ENCODE data around the gene TRIP11.

The TRIP11 gene

DNA sequence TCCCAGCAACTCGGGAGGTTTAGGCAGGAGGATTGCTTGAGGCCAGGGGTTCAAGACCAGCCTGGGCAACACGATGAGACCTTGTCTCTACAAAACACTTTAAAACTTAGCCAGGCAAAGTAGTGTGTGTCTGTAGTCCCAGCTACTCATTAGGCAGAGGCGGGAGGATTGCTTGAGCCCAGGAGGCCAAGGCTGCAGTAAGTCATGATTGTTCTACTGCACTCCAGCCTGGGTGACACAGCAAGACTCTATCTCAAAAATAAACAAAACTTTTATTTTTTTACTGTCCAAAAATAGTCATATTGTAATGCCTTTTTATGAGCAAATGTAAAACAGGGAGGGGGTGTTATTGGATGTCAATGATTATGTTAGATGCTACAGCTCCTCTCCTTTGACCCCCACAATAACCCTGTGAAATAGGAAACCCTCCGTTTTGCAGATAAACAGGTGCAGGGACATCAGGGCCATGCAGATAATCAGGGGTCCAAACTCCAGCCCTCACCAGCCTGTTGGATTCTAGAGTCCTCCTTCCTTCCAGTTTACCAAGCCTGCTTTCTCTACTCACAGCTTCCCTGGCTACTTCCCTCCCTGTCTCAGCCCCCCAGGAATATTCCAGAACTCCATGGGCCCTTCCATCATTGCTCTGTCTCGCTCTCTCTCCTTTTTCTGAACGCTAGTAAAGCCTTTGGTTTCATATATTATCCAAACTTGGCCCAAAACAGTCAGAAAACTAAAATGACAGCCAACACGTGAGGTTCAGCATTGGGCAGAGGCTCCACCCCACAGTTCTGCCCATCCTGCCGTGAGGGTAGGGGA lies 86.5 kb downstream of the TRIP11 start:
- DNase-seq = no peak

DNA sequence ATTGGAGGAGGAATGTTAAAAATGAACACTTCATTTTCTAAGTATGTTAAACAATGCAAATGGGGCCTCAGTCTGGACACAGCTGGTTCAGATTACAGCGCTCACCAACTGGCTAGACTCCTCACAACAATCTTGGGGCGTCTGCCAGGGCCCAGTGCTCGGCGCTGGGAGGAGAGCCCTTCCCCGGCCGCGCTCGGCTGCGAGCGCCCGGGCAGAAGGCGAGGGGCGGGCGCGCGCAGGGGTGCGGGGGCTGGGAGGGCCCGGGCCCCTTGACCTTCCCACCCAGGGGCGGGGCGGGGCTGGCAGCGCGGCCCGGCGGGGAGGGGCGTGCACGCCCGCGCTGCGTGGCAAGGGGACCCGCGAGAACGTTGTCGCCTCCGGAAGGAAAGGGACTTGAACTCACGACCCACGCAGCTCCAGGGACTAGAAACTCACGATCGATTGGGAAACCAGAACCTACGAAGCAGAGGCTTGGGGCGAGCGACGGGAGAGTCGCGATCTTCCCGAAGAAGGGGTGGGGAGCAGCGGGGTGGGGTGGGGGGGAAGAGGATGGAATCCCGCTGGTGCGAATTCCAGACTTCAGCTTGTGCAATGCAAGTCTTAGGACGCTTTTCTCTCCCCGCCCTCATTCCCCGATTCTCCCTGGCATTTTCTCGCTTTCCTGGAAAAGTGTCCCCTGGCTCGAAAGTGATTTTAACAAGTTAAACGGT lies 92.2 kb downstream of the TRIP11 start, which contains the start of gene FBLN5:
TSS of gene FBLN5 (minus strand) at position 220 of the 710 bp plus-strand sequence. CDS start 465 bp downstream, outside the sequence.
- DNase-seq = peak; percentile 59

DNA sequence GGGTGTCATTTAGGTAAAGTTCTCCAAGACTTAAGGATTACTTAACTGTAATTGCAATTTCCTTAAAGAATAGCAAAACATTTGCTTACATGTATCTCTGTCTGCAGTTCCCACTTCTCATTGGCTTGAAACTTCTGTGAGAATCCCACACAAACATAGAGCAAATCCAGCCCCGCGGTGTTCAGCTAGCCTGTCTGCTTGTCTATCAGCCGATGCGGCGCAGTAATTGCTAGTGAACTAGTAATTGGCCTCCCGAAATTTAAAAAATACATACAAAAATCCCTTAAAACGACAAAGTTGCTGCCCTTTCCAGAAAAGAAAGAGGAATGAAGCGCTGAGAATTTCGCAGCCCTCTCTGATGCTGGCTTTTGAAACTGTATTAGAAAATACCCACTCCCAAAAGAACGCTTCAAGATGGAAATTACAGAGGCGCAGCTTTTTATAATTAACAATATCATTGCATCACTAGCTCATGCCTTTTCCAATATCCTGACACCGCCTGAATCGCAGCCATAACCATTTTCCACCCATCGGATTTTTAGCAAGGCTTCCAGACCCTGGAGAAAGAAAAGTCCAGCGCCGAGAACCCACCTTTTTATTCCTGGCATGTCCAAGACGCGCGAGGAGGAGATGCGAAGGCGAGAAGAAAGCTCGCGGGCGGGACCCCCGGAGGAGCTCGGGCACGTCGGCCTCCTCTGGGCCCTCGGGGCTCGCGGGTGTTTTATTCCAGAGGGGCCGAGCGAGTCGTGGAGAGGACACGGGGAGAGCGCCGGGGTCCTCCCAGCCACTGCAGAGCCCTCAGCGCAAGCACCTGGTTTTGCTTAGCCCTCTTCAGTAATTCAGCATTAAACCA lies 93.0 kb downstream of the TRIP11 start:
- DNase-seq = peak; percentile 12

DNA sequence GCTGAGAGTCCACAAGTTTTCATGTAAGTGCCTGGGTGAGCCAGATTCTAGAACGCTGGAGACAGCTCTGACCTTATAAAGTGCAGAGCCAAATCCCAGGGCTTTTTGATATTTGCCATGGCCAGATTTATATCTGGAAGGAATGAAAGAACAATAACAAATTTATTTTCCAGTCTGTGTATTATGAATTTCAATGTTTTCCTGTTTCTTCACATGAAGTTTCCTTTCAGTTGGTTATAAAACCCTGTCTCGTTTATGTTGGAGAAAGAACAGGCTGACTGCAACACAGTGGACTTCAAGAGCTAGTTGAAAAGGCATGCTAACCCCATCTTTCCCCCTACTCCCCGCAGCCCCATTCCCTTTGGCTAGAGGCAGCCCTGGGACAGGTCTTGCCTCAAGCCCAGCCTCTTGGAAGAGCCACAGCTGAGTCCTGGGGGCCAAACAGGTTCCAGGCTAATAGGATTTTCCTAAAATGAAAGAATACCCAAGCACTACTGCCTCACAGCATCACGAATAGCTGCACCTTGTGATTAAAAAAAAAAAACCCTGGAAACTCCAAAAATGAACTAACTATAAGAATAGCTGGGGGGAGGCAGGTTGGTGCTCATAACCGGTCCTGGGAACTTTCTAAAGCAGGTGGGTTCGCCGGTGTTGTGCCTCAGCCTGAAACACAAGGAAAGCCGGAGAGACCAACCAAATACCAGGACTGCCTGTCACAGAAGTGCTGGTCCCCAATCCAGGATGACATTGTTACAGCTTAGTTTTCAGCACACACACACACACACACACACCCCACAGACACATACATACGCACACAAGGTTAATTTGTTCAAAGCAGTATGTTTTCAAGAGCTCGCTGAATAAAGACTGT lies 93.9 kb downstream of the TRIP11 start:
- no peak for DNase-seq

DNA sequence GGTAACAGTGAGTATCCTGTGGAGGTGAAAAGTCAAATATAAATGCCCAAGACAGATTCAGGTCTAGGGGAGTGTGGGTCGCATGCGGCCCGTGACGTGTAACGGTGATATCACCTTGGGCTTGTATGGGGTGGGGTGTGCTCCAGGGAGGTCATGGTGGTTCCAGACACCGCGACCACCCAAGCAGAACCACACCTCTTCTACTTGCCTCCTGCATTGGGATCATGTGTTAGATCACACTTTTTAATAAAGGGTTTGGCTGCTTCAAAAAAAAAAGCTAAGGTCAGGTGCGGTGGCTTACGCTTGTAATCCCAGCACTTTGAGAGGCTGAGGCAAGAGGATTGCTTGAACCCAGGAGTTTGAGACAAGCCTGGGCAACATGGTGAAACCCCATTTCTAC lies 96.9 kb downstream of the TRIP11 start:
- DNase-seq = no peak

DNA sequence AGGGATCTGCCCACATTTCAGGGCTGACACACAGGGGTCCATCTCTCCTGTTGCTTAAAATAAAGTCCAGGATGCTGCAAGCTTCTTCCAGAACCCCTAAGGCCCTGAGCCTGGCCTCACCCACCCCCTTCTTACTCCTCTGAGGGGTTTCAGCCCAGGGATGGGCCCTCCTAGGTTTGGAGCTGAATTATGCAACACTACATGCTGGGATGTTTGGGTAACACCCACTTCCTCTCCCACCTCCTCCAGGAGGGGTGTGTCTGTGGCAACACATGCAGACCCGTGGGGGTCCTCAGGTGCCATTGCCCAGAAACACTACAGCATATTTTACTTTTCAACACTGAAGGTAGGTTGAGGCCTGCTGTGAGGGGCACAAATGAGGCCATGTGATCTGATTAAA lies 97.7 kb downstream of the TRIP11 start:
- DNase-seq = no peak

DNA sequence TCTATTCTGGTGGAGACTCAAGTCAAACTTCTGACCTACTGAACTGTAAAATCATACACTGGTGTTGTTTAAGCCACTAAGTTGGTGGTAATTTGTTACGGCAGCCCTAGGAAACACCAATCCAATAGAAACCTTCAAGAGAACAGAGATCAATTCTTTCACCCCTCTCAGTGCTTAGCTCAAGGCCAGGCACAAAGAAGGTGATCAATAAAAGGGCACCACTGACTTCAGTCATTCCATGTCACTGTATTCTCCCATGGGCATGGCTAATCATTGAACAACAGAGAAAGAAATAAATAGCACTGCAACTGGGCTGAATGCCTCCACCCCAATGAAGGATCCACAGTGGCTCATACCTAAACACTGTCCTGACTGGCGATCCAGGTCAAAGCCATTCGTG lies 99.7 kb downstream of the TRIP11 start:
- DNase-seq = no peak

DNA sequence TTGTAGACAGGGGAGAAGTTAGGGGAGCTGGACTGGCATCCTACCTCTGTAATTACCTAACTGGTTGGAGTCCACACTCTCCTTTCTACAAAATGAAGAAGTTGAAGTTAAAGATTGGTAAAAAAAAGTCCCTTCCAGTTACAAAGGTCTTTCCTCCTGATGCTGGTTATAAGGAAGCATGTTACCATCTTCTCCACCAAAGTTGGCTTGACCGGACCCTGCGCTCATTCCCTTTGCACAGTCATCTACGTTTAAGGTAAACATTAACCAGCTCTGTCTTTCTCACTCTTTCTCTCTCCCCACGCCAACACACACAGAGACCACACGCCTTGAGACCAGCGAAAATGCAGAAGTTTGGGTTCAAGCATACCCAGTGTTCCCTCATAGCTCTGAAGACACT lies 104.3 kb downstream of the TRIP11 start:
- no peak for DNase-seq

DNA sequence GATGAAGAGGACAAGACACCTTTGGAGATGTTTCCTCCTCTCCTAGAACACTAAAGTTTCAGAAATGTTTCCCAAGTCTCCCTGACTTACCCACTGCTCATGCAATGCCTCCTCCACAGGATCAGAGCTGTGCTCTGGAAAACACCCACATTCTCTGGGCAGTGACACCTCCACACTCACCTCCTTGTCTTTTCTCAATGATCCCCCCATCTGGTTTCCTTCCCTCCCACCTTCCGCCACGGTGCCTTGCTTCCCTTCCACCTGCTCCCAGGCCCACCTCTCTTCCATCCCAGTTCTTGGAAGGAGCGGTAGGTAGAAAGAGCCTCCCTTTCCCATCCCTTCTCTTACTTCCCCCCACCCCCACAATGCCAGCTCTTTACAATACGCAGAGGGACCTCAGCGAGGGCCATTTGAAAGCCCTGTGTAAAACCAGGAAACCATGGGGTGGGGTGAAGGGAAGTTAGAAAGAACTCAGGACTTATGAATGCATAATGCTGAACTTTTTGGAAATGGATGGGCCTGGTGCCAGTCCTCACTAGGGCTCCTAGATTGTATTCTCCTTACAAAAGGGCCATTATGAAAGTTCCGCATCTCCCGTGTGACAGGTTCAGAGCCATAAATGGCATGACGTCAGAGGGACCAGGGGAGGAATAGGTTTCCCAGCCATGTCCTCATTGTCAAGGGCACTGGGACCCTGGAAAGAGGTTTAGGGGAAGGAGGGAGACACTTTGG lies 105.1 kb downstream of the TRIP11 start:
- no peak for DNase-seq

DNA sequence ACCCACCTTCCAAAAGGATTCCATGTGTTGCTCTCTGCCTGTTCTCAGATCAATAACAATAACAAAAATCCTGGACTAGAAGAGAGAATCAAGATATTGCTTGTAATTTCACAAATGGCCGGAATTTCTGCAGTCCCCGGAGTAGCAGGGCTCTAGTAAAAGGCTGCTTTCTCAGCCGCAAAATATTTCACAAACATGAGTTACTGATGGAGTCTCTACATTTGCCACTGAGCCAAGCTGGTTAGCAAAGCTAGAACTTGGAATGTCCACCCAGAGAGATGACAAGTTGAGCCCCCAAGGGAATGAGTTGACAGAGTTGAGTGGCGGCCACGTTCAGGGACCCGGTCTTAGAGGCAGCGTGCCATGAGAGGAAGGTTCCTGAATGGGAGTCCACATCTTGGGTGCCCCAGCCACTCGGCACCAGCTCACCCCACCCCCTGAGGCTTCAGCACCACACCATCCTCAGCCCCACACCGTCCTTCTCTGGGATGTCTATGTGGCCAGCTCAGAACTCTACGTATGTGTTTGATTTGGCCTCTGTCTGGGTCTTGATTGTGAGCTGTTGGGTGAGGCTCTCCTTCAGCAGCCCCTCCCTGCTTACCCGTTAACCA lies 108.3 kb downstream of the TRIP11 start:
- DNase-seq = no peak

DNA sequence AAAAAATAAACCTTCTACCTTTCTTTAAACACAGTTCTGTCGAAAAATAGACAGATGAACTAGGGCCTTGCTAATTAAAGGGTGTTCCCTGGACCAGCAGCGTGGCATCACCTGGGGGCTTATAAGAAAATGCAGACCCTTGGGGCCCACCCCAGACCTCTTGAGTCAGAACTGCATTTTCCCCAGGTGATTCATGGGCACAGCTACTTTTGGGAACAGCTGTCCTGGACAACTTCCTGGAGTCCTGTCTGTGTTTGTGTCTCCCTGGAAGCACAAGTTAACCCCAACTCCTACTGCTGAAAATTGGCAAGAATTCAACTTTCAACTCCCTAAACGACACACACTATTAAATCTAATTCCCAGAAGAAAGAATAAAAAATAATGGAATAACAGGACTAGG lies 110.2 kb downstream of the TRIP11 start:
- no peak for DNase-seq

DNA sequence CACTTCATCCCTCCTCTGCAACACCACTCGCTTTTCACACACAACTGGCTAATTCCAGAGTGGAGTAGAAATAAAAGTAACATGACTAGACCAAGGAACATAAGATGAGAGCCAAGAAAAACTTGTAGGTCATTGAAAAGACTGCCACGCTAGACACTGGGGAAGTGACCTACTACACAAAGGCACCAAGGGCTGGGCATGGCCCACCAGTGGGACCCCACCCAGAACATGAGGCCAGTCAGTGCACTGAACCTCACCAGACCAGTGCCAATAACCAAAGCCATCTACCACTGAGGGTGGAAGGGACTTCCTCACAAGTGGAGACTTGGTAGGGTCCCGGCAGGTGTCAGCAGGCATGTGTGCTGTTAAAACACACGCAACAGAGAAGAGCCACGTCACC lies 112.1 kb downstream of the TRIP11 start:
- DNase-seq = no peak

DNA sequence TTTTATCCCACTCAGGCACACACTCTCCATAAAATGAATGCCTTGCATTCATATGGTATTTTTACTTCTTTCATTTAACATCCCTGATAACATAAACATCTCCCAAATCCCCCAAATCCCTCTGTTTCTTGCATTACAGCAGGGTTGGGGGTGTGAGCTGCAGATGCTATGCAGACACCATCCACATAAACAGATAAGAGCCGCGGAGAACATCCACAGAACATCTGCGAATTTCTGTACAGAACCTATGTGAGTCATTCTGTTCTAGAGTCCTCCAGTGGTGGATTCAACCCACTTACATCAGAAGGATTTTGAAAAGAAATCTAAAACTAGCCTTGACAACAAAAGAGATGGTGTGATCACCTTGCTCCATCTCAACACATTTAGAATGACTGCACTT lies 112.7 kb downstream of the TRIP11 start:
- no peak for DNase-seq

DNA sequence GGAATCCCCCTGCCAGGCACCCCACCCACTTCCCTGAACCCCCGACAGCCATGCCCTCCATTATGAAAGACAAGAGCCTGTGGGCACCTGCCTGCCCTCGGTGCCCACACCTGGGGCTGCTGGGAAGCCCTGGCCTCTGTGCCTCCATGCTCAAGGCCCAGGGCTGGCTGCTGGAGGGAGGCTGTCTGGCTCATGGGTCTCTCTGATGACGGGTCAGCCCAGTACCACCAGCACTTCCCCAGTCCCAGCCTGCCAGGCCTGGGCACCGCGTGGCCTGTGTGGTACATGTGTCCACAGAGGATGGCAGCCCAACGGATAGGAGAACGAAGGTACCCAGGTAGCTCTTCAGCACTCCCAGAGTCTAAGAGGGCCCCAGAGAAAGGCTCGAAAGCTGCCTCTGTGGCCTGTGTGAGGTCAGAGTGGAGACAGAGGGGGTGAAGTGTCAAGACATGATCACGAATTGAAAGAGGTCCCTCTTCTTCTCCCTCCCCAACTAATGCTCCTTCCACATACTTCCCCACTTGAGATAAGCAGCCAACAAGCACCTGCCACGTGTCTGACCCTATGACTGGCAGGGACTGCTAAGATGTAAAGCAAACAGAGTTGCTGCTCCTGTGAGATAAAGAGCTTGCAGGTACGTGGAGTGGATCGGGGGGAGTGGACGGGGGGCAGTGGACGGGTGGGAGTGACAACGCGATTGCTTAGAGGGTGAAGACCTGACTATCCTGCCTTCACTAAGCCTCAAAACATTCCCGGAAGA lies 113.5 kb downstream of the TRIP11 start:
- no peak for DNase-seq

DNA sequence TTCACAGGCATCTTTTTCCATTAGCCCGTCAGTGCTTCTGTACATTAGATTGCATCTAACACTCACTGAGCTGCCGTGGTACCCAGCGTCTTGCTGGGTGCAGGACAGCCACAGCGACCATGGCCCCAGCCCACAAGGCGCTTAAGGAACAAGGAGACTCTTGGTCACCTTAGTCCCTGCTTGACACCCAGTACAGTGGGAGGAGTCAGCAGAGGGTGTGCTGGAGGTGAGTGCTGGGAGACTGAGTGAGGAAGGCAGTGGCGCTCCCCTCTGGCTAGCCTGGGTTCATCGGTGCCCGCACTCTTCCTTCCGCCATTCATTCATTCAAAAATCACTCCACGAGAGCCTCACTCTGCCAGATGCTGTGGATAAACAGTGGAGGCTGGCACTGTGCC lies 114.1 kb downstream of the TRIP11 start:
- DNase-seq = no peak

DNA sequence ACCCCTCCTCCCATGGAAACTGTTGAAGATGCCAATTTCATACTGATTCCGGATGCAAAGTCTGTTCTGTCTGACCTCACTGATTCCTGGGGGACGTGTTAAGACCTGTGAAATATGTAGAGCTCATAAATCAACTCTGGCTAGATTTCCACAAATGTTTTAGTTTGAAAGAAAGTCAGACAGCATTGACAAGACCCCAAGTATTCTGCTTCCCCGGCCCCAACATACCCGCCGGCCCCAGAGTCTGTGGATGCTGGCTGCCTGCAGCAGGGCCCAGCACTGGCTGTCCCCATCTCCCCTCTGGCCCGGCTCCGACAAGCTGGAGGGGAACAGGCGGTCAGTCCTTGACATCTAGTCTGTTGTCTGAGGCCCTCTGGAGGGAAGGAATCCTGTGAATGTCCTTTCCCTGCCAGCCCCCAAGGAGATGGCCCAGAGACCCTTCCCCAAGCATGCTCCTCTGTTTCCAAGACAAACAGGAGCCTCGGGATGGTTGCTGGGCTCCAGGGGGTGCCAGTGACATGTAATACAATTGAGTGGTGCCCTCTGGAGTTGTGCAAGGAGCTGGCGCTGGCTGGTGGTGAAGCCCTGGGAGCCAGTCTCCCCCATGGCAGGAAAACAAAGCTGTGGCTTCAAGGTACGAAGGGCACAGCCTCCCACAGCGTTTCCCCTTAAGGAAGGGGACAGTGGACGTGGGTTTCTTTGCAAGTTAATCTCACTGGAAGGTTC lies 114.7 kb downstream of the TRIP11 start:
- no peak for DNase-seq

DNA sequence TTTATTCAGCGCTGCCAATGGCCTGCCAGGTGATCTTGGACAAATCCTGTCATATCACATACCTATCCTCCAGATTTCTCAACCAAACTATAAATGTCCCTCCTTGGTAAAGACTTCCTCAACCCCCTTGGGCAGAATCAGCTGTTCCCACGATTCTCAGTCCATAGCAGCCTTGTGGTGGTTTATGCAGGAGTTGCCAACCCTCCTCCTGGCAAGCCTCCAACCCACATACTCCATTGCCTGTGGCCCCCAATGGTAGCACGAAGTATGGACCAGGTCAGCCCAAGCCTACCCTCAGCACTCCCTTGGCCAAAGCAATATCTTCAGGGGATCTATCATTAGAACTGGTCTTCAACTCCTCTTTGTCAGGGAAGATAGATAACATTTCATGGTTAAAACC lies 119.3 kb downstream of the TRIP11 start:
- DNase-seq = no peak

DNA sequence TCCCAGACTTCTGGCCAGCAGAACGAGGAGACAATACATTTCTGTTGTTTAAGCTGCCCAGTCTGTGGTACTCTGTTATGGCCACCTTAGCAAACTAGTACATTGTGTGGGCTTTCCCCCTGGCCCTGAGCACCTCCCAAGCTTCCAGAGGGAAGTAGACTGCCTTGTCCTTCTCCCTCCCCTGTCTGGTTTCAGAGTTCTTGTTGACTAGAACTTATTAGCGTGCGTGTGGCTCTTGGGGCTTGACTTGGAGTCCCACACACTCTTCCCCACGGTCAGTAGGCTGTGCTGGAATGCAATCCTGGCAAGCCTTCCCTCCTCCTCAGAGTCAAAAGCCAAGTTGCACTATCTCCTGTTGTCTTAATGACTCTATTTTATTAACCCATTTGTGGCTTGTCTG lies 120.0 kb downstream of the TRIP11 start:
- no peak for DNase-seq

DNA sequence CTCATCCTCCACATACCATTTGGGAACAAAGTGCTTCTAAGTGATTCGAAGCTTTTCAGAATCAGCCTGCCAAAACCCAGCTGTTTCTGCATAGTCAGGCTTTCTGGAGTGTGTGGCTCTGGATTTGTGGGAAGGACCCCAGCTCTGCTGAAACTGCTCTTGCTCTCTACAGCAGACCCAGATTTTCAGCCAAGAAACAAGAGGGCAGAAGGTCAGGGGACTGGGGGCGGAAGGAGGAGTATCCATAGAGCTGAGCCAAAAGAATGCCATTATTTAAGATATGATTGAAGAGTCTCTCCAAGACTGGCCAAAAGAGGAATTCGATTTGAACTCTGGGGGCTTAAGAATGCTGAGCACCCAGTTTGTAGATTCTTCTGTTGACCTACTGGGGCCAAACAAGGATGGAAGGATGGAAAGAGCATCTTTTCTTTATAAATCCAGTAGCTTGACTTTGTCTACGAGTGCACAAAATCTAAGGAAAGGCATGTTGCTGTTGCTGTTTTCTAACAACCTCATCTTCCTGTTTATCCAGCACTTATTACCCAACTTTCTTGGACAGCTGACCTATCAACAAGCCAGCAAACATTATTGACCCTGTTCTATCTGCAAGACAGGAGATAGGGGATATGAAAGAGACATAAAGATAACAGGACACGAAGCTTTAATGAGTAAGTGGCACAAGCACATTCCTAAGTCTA lies 121.5 kb downstream of the TRIP11 start:
- no peak for DNase-seq

All from hematopoietic multipotent progenitor cell treated with erythropoietin and hydrocortisone succinate and interleukin-3 and kit ligand, for 6 days (in vitro differentiated cells).